Fibroblast of mammary gland (primary cell): ENCODE measurements around the gene LAPTM5.

ENCODE experiments used
- DNase-seq: peaks from one replicate; pipeline ENCODE4 v3.0.0-alpha.2; 2010; ENCODE audit warnings: low read depth
- H3K4me3 ChIP-seq: 2 replicates; pipeline ENCODE4 v1.5.1; 2011; ENCODE audit warnings: low read depth, mild to moderate bottlenecking, low read length, moderate library complexity; ENCODE audit not compliant: control insufficient read depth
- CTCF ChIP-seq: conservative IDR thresholded peaks from 2 replicates; pipeline ENCODE4 v1.5.1; 2011; ENCODE audit warnings: low read depth, low read length, inconsistent platforms; ENCODE audit not compliant: control insufficient read depth, insufficient read depth

The LAPTM5 gene

GRCh38 chr1:30777060-30777903 is 19.7 kb upstream of the LAPTM5 start:
- DNase-seq: no peak
- H3K4me3 ChIP-seq: no peak overlapping the region
- no peak for TF ChIP-seq CTCF

GRCh38 chr1:30776097-30777059 is 18.8 kb upstream of the LAPTM5 start:
- TF ChIP-seq CTCF: no peak
- DNase-seq: no peak

GRCh38 chr1:30775433-30775975 is 17.9 kb upstream of the LAPTM5 start:
- H3K4me3 ChIP-seq: no peak overlapping the region
- no peak for DNase-seq
- TF ChIP-seq CTCF: no peak

More at GRCh38 chr1:30776097-30777059, 18.8 kb upstream of the LAPTM5 start:
- H3K4me3 ChIP-seq: no peak overlapping the region

- TF ChIP-seq CTCF: no peak
- H3K4me3 ChIP-seq: no peak overlapping the region
- DNase-seq: no peak
Observed at GRCh38 chr1:30774550-30775432, 17.2 kb upstream of the LAPTM5 start.

GRCh38 chr1:30773722-30774358 is 16.3 kb upstream of the LAPTM5 start:
- H3K4me3 ChIP-seq: no peak overlapping the region
- no peak for DNase-seq
- no peak for TF ChIP-seq CTCF

- TF ChIP-seq CTCF: no peak
- DNase-seq: no peak
- no peak overlapping the region for H3K4me3 ChIP-seq
Observed at GRCh38 chr1:30771005-30771404, 13.4 kb upstream of the LAPTM5 start.
